Activated CD4-positive, alpha-beta T cell treated with anti-CD3 and anti-CD28 coated beads, Interleukin-2, Interleukin-6, amounts not matched to agents 100 ng/mL and 50 ng/mL, durations not matched to agents 16 hours and 8 hours (primary cell): ENCODE measurements around the gene ZNF227.
"Not testable (repeated sequence)": the region's sequence is repeated elsewhere in the genome, so short reads cannot be mapped to it uniquely, and the experiment has no call there.

Experiments used
- DNase-seq: peaks from one replicate; pipeline ENCODE4 v3.0.0-alpha.2; 2020

ZNF227 gene

GRCh38 chr19:44253392-44253791 lies 41.1 kb downstream of the ZNF227 start:
- not testable (repeated sequence) for DNase-seq

- no peak for DNase-seq
Observed at GRCh38 chr19:44254496-44254895, 42.2 kb downstream of the ZNF227 start.

- DNase-seq, result no peak
Observed at GRCh38 chr19:44255705-44256411, 43.5 kb downstream of the ZNF227 start.

- no peak for DNase-seq
Observed at GRCh38 chr19:44258136-44258535, 45.8 kb downstream of the ZNF227 start.

GRCh38 chr19:44258835-44259413 lies 46.6 kb downstream of the ZNF227 start:
- DNase-seq, result no peak

GRCh38 chr19:44260343-44260681 lies 48.0 kb downstream of the ZNF227 start:
- DNase-seq, result no peak

- no peak for DNase-seq
Observed at GRCh38 chr19:44260695-44261446, 48.5 kb downstream of the ZNF227 start.

GRCh38 chr19:44277331-44277730 lies 65.0 kb downstream of the ZNF227 start:
- DNase-seq, result no peak

- no peak for DNase-seq
Observed at GRCh38 chr19:44278181-44278690, 65.9 kb downstream of the ZNF227 start.

GRCh38 chr19:44280916-44281315 lies 68.6 kb downstream of the ZNF227 start:
- no peak for DNase-seq

GRCh38 chr19:44282846-44283245 lies 70.5 kb downstream of the ZNF227 start:
- DNase-seq, result no peak

- no peak for DNase-seq
Observed at GRCh38 chr19:44284968-44285367, 72.6 kb downstream of the ZNF227 start.
